Islet precursor cell (in vitro differentiated cells): ENCODE data around the gene KAT6B.

ENCODE experiments used
- DNase-seq: peaks from one replicate; pipeline ENCODE4 v3.0.0-alpha.2; 2018

Gene KAT6B

DNA sequence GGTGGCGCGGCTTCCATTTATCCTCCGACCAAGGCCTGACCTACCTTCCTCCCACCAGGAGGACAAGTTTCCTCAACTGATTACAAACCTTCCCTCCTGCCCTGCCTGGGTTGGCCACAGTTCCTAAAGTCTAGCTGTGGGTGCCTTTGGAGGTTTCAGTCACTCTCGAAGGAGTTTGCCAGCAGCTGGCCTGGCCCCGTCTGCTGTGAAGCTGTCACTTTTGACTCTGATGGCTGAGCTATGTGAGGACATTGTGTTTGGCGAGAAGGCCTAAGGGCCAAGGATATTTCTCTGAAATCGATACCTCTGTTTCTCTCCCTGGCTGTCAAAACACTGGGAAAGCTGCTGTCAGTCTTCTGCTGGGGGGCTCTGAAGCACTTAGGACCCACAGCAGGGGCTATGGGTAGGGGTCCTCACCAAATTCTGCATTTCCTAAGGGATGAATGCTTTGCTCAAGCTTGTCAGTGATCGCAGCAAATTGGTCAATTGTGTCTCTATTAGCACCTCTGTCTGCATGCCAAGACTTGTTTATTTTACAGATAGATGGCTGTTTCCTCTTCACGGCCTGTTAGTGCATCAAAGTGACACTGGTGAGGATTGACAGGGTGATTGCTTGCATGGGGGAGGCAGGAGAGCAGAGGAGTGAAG lies 253.2 kb downstream of the KAT6B start:
- DNase-seq = no peak

- no peak for DNase-seq
These were observed 254.2 kb downstream of the KAT6B start for GRCh38 chr10:75080554-75080953.

- no peak for DNase-seq
These were observed 255.0 kb downstream of the KAT6B start for GRCh38 chr10:75081379-75081778.
